GM13976 (cell line): ENCODE measurements around the gene SEPTIN8.
A peak's percentile ranks its signal among the peaks of the same experiment; 100 is the strongest.

Experiments
- DNase-seq: peaks from one replicate; pipeline ENCODE4 v3.0.0; 2012; ENCODE audit warnings: low spot score
- in situ Hi-C: fragments of 300-500 bp; cut with MboI; formaldehyde crosslinking; loops from one replicate; pipeline ENCODE4 v1.12.0; 2022; ENCODE audit warnings: low sequenced_read_pairs, mixed read lengths, inconsistent platforms; ENCODE audit not compliant: unreplicated experiment
- TF ChIP-seq, protein P1 (sequence below): IDR thresholded peaks from 2 replicates; pipeline ENCODE4 v1.5.1; 2012; ENCODE audit warnings: borderline replicate concordance, mild to moderate bottlenecking; ENCODE audit not compliant: insufficient read depth; ENCODE audit errors: extremely low read depth, missing control alignments, control extremely low read depth

SEPTIN8 gene, protein sequence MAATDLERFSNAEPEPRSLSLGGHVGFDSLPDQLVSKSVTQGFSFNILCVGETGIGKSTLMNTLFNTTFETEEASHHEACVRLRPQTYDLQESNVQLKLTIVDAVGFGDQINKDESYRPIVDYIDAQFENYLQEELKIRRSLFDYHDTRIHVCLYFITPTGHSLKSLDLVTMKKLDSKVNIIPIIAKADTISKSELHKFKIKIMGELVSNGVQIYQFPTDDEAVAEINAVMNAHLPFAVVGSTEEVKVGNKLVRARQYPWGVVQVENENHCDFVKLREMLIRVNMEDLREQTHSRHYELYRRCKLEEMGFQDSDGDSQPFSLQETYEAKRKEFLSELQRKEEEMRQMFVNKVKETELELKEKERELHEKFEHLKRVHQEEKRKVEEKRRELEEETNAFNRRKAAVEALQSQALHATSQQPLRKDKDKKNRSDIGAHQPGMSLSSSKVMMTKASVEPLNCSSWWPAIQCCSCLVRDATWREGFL

DNA sequence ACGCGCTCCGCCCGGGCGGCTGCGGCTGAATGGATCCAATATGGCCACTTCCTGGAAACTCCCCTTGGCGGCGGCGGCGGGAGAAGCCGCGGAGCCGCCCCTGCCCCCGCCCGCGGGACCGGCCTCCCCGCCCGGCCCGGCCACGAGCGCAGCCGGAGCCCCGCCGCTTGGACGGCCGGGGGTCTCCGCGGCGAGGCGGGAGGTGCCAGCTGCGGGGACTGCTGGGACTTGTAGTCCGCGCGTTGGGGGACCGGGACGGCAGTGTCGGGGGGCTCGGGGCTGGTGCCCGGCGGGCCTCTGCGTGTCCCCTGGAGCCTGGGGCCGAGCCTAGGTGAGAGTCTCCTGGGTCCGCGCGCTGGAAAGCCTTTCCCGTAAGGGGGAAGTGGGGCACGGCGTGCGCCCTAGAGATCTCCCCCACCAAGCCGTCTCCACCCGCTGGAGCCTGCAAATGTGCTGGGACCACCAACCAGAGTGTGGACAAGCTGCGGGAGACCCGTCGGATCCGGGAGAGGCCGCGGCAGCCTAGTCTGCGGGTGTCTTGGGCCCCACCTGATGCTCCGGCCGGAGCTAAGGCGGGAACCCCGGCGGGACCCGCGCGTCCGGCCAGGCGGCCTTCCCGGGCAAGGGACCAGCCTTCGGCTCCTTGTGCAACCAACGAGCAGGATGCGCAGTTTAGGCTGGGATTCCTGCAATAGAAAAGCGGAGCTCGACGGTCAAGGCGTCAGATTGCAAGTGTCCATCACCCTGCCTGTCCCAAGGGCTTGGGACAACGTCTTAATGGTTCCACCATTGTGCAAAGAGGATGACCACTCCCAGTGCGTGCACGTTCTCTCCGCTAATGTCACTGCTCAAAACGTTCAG is at the start of gene SEPTIN8:
Gene SEPTIN8 (minus strand): TSS at position 31 of the 861 bp plus-strand sequence. CDS start 102 bp downstream, outside the sequence.
- peak; percentile 86 for DNase-seq
- in situ Hi-C loops: no loop called here
- TF ChIP-seq, protein P1, sequence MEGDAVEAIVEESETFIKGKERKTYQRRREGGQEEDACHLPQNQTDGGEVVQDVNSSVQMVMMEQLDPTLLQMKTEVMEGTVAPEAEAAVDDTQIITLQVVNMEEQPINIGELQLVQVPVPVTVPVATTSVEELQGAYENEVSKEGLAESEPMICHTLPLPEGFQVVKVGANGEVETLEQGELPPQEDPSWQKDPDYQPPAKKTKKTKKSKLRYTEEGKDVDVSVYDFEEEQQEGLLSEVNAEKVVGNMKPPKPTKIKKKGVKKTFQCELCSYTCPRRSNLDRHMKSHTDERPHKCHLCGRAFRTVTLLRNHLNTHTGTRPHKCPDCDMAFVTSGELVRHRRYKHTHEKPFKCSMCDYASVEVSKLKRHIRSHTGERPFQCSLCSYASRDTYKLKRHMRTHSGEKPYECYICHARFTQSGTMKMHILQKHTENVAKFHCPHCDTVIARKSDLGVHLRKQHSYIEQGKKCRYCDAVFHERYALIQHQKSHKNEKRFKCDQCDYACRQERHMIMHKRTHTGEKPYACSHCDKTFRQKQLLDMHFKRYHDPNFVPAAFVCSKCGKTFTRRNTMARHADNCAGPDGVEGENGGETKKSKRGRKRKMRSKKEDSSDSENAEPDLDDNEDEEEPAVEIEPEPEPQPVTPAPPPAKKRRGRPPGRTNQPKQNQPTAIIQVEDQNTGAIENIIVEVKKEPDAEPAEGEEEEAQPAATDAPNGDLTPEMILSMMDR: no peak

DNA sequence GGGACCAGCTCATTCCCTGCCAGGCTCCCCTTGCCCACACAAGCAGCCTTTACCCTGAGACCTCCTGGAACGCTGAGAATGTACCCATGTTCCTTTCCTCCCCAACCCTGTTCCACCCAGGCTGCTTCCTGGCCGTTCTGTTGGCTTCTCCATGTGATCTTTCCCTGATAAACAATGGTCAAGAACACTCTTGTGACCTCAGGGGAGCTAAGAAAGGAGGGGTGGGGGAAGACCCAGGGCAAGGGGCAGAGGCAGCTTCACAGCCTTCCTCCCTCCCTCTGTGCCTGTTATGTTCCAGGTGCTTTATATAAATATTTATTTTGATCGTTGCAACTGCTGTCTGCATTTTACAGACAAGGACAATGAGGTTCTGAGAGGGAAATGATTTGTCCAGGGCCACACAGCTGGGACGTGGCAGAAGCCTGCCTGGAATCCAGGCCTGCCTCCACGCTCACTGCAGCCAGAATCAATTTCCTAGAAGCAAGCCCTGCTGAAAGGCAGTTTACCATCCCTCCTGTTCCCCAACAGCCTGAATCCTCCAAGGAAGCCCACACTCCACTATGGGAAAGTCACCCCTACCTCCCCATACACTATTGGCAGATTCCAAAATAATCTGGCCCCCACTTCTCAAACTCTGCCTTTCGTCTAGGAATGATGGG is 49.5 kb upstream of the SEPTIN8 start:
- TF ChIP-seq, protein P1: no peak
- in situ Hi-C loops: loop anchor here (10.0 kb wide), 1 partner anchor 442 kb away; no protein-coding TSS in a partner anchor
- no peak for DNase-seq

DNA sequence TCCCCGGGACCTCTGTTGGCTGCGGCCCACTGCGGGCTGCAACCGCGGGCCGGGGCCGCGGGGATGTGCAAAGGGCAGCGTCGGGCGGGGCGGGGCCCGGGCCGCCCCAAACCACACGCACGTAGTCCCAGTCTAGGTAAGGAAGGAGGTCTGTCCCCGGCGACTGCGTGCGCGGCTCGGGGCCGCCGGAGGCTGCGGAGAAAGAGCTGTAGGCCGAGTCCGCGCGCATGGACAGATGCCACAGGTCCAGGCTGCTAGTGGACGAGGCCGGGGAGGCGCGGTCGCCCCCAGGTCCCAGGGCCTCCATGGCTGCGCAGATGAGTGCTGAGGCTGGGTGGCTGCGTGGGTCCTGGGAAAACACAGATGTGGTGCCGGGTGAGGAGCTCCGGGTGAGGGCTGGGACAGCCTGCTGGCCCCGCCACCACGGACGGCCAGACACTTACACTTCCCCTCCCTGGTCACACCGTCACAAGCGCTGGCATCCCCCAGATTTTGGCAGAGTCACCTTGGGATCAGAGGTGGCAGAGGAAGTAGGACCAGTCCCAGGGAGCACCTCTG is 48.9 kb upstream of the SEPTIN8 start:
- peak; percentile 58 for DNase-seq

DNA sequence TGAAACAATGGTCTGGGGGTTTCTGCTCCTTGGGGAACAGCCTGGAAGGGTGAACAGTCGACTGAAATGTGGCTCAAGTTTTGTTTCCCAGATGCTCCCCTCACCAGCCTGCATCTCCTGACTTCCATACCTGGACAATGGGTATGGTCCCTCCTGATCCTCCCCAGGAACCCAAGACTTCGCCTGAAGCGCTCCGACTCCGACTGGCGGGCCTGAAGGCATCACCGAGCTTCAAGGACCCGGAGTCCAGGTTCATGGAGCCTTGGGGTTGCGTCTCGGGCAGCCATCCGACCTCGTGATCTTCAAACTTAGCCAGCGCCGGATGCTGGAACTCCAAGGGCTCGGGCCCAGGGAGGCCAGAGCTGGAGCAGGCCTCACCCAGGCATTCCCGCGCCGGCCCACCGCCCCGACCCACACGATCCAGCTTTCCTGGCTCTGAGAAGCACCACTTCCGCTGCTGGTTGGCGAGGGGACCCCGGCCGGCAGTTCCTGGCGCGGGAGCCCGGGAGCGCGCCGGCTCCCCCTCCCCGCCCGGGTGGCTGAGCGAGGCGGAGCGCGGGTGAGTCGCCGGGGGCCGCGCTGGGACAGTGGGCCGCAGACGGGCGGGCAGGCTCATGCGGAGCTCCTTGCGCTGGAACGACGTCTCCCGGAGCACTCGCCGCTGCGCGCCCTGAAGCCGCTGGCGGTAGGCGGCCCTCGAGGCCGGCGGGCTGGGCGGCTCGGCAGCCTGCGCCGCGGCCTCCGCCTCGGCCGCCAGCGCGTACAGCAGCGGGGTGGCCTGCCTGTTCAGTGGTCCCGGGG is 48.2 kb upstream of the SEPTIN8 start:
- TF ChIP-seq, protein P1: no peak
- in situ Hi-C loops: loop anchor here (10.0 kb wide), 1 partner anchor 440 kb away; no protein-coding TSS in a partner anchor
- DNase-seq: peak; percentile 58

More for the DNA sequence above, 48.9 kb upstream of the SEPTIN8 start:
- in situ Hi-C loops: loop anchor here (10.0 kb wide), 1 partner anchor 441 kb away; no protein-coding TSS in a partner anchor
- TF ChIP-seq, protein P1: no peak

DNA sequence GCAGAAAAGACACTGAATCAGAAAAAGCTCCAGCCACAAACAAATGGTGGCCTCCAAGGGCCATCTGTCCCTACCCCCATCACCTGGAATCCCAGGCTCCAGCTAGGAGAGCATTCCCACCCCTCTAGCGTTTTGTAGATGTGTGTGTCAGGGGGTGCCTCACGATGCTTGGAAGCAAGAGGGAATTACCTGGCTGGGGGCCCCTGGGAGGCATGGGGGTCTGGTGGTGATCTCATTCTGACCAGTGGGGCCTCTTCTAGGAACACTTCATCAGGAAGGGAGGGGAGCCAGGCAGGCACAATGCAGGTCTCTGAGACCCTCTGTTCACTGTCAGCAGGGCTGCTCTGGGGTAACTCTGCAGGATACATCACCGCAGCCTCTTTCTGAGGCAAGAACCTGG is 47.4 kb upstream of the SEPTIN8 start:
- no peak for DNase-seq
- TF ChIP-seq, protein P1: no peak
- in situ Hi-C loops: loop anchor here (10.0 kb wide), 1 partner anchor 440 kb away; no protein-coding TSS in a partner anchor
